IPS-15b (cell line): ENCODE measurements around the gene ATXN10.

Experiments
- H3K27me3 ChIP-seq: one replicate; pipeline ENCODE4 v1.6.1; 2013; ENCODE audit warnings: low read length; ENCODE audit not compliant: control insufficient read depth, insufficient read depth
- H3K36me3 ChIP-seq: one replicate; pipeline ENCODE4 v1.6.1; 2013; ENCODE audit warnings: low read length; ENCODE audit not compliant: control insufficient read depth, insufficient read depth
- H3K4me1 ChIP-seq: one replicate; pipeline ENCODE4 v1.6.1; 2013; ENCODE audit warnings: mild to moderate bottlenecking, low read length; ENCODE audit not compliant: control insufficient read depth, insufficient read depth
- H3K4me3 ChIP-seq: one replicate; pipeline ENCODE4 v1.5.1; 2013; ENCODE audit warnings: low read depth, low read length
- H3K9ac ChIP-seq: one replicate; pipeline ENCODE4 v1.6.1; 2013; ENCODE audit warnings: low read depth, mild to moderate bottlenecking, low read length
- H3K9me3 ChIP-seq: one replicate; pipeline ENCODE4 v1.6.1; 2013; ENCODE audit warnings: mild to moderate bottlenecking, low read length; ENCODE audit not compliant: control insufficient read depth, insufficient read depth

The ATXN10 gene

DNA sequence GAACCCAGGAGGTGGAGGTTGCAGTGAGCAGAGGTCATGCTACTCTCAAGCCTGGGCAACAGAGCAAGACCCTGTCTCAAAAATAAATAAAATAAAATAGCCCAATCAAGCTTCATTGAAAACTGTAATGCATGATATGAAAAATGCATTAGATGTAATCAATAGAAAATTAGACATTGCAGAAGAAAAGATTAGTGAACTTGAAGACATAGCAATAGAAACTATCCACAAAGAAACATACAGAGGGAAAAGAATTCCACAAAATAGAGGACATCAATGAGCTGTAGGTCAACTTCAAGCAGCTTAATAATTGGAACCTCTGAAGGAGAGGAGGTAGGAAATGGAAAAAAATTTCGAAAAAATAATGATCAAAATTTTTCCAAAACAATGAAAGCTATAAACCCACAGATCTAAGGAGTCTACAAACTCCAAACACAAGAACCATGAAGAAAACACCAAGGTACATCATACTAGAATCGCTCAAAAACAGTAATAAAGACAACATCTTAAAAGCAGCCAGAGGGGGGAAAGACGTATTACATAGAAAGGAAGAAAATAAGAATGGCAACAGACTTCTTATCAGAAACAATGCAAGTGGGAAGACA lies 201.1 kb downstream of the ATXN10 start:
- peaks cover 22% of the 10 kb centered on the region for H3K27me3 ChIP-seq
- H3K36me3 ChIP-seq = no peaks in the 10 kb centered on the region

DNA sequence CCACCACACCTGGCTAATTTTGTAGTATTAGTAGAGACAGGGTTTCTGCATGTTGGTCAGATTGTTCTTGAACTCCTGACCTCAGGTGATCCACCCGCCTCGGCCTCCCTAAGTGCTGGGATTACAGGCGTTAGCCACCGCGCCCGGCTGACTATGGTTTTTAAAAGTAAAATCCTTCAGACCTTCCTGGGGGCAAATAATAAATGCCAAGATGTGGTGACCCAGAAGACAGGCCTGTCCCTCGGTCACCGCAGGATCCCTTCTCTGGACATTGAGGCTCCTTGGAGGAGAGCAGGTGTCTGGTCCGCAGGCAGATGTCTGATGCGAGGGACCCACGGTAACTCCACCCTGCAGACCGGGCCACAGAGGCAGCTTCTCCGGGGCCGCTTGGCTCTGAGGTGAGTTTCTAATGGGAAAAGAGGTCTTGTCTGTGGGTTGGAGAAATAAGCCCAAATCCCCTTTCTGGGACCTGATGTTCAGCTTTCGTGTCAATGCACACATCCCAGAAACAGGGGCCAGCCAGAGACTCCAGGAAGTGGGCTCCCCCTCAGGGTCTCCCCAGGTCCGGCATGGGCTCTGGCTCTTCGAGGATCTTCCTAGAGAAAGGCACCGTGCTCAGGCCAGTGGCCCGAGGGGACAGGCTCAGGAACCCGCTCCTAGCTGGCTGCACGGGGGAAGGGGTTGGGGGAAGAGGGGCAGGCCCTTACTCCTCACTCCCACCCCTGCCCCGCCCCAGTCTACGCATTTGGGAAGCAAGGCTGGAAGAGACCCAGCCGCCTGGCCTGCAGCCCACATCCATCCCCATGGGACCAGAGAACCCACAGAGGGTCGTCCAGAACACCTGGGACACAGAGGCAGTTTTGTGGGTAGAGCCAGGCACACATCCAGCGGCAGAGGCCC lies 204.8 kb downstream of the ATXN10 start:
- Histone ChIP-seq H3K4me1 (no peaks in the 10 kb centered on the region), H3K9ac (no peak overlapping the region), H3K4me3 (no peak overlapping the region), H3K27me3 (peaks cover 2% of the 10 kb centered on the region), H3K9me3 (no peaks in the 10 kb centered on the region), H3K36me3 (no peaks in the 10 kb centered on the region)

More for the DNA sequence above, 201.1 kb downstream of the ATXN10 start:
- no peaks in the 10 kb centered on the region for H3K4me1 ChIP-seq
- no peaks in the 10 kb centered on the region for H3K9me3 ChIP-seq
- H3K4me3 ChIP-seq = no peak overlapping the region
- H3K9ac ChIP-seq = no peak overlapping the region

DNA sequence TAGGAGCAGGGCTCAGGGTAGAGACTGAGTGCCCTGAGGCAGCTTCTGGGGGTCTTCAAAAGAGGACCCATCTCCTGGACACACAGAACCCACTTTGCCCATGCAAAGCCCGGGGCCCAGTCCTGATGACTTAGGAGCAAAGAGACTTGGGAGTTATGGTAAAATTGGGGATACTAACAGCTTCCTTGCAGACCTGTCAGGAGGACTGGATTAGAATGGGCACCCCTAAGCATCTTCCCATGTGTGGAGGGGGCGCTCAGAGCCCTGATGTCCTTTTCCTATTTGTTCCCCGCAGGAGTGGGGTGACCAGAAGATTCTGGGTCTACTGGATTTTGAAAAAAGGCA lies 205.4 kb downstream of the ATXN10 start:
- Histone ChIP-seq H3K27me3 (peaks cover 2% of the 10 kb centered on the region), H3K9me3 (no peaks in the 10 kb centered on the region), H3K36me3 (no peaks in the 10 kb centered on the region), H3K4me1 (no peaks in the 10 kb centered on the region), H3K4me3 (no peak overlapping the region), H3K9ac (no peak overlapping the region)

DNA sequence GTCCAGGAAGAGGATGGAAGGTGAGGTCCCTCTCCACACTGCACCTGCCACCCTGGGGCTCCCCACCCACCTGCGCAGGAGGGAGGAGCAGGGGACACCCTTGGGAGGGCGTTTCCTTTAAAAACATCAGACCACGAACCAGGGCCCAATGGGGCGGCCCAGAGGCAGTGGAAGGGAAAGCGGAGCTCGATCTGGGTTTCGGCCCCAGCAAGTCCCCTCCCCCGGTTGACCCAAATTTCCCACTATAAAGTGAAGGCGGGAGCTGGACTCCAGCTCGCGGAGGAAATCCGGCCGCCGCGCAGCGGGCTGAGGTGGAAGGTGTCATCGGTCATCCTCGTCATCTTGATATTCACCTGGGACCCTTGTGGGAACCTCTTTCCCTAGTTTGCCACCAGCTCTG lies 206.0 kb downstream of the ATXN10 start:
- Histone ChIP-seq H3K9ac (no peak overlapping the region), H3K27me3 (peaks cover 2% of the 10 kb centered on the region), H3K9me3 (no peaks in the 10 kb centered on the region), H3K4me3 (no peak overlapping the region), H3K4me1 (no peaks in the 10 kb centered on the region), H3K36me3 (no peaks in the 10 kb centered on the region)

DNA sequence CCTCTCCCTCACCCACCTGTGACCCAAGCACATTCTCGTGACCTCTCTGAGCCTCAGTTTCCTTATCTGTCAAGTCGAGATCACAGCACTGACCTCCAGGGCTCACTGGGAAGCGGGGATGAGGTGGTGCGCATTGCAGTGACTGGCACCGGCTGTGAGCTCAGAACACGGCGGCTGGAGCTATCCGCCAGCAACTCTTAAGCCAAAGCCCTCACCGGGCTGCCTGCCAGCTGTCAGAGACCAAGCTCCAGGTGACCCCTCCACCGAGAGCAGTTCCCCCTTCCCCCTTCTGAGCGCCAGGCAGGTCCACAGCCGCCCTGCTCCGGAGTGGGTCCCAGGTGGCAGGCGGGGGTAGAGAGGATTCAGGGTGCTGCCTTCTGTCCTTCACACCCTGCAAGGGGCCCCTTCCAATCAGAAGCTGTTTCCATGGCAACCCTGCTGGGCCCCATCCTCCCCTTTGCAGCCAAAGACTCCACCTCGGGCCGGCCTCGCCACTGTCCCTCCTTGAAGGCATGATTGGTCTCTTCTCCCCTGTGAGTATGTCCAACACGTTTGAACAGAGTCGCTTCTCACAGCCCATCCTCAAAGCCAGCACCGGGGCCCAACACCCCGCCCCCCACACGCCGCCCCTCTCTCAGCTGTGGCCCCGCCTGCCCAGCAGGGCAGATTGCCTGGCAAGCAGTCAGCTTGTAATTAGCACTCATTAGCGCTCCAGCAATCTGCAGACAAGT lies 206.6 kb downstream of the ATXN10 start:
- Histone ChIP-seq H3K4me1 (no peaks in the 10 kb centered on the region), H3K27me3 (peaks cover 2% of the 10 kb centered on the region), H3K36me3 (no peaks in the 10 kb centered on the region), H3K9ac (no peak overlapping the region), H3K9me3 (no peaks in the 10 kb centered on the region), H3K4me3 (no peak overlapping the region)

GRCh38 chr22:45878901-45879551 lies 207.4 kb downstream of the ATXN10 start:
- Histone ChIP-seq H3K9me3 (no peaks in the 10 kb centered on the region), H3K27me3 (peaks cover 2% of the 10 kb centered on the region), H3K4me1 (no peaks in the 10 kb centered on the region), H3K9ac (no peak overlapping the region), H3K36me3 (no peaks in the 10 kb centered on the region), H3K4me3 (no peak overlapping the region)

GRCh38 chr22:45879552-45879949 lies 207.9 kb downstream of the ATXN10 start:
- peaks cover 2% of the 10 kb centered on the region for H3K27me3 ChIP-seq
- no peak overlapping the region for H3K9ac ChIP-seq
- H3K4me3 ChIP-seq = no peak overlapping the region

GRCh38 chr22:45880091-45880715 lies 208.6 kb downstream of the ATXN10 start:
- H3K4me3 ChIP-seq = no peak overlapping the region
- no peaks in the 10 kb centered on the region for H3K4me1 ChIP-seq
- no peaks in the 10 kb centered on the region for H3K36me3 ChIP-seq
- H3K9me3 ChIP-seq = no peaks in the 10 kb centered on the region
- H3K9ac ChIP-seq = no peak overlapping the region
- H3K27me3 ChIP-seq = peaks cover 2% of the 10 kb centered on the region

More at GRCh38 chr22:45879552-45879949, 207.9 kb downstream of the ATXN10 start:
- Histone ChIP-seq H3K9me3 (no peaks in the 10 kb centered on the region), H3K36me3 (no peaks in the 10 kb centered on the region), H3K4me1 (no peaks in the 10 kb centered on the region)

DNA sequence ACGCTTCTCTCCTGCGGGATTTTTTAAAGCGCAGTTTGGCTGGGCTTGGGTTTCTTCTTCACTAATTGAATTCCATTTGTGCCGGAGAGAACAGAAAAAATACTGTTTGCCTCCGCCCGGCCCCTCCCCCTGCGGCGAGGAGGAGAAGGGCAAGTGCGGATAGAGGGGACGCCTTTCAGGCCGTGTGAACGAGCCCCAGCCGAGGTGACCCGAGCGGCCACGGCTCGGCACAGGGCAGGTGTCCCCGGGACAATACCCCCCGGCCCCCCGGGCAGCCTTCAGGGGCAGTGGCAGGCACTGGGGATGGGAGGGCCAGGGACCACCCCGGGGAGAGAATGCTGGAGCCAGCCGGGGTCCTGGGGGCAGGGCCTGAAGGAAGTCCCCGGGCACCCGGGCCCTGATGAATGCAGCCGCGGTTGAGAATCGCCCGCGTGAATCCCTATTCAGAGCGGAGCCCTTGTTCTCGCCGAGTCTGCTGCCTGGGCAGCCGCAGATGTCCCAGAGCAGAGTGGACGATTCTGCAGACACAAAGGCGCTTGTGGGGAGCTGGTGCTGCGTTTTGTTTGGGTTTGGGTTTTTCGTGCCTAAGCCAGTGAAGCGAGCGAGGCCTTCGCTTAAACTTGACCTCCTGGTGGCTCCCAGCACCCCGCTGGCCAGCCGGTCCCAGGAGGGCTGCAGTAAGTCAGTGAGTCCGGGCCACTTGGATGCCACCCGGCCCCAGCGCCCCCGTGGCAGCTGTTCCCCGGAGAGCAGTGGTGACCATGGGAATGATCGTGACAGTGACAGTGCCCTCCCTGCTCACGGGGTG lies 209.3 kb downstream of the ATXN10 start:
- H3K4me1 ChIP-seq = no peaks in the 10 kb centered on the region
- H3K9me3 ChIP-seq = no peaks in the 10 kb centered on the region
- H3K36me3 ChIP-seq = no peaks in the 10 kb centered on the region
- no peak overlapping the region for H3K4me3 ChIP-seq
- peaks cover 2% of the 10 kb centered on the region for H3K27me3 ChIP-seq
- H3K9ac ChIP-seq = no peak overlapping the region

DNA sequence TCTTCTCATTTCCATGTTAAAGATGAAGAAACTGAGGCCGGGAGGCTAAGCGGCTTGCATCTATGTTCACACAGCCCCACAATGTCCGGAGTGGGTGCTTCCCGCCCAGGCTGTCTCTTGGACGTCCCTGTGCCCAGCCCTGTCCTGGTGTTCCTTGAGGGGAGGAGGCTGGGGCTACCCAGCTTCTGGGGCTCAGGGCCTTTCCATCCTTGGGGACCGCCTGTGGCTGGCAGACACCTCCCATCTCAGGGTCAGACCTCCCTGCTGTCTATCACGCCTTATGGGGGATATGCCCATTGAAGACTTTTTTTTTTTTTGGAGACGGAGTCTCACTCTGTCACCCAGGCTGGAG lies 209.9 kb downstream of the ATXN10 start:
- Histone ChIP-seq H3K36me3 (no peaks in the 10 kb centered on the region), H3K4me1 (no peaks in the 10 kb centered on the region), H3K27me3 (peaks cover 2% of the 10 kb centered on the region), H3K9me3 (no peaks in the 10 kb centered on the region), H3K4me3 (no peak overlapping the region), H3K9ac (no peak overlapping the region)
